ENCODE results near the gene NOXO1. TPM values are rescaled to one million over a fixed set of nuclear protein-coding genes. Genes with fewer than 3 reads are reported as not detected.
A peak's percentile ranks its signal among the peaks of the same experiment; 100 is the strongest.

Gene NOXO1
- total and polyA plus RNA-seq, 9 of the 15 experiments (the other 6 are each of a cell fraction or from before 2014, with no cell fraction given) = not detected

DNA sequence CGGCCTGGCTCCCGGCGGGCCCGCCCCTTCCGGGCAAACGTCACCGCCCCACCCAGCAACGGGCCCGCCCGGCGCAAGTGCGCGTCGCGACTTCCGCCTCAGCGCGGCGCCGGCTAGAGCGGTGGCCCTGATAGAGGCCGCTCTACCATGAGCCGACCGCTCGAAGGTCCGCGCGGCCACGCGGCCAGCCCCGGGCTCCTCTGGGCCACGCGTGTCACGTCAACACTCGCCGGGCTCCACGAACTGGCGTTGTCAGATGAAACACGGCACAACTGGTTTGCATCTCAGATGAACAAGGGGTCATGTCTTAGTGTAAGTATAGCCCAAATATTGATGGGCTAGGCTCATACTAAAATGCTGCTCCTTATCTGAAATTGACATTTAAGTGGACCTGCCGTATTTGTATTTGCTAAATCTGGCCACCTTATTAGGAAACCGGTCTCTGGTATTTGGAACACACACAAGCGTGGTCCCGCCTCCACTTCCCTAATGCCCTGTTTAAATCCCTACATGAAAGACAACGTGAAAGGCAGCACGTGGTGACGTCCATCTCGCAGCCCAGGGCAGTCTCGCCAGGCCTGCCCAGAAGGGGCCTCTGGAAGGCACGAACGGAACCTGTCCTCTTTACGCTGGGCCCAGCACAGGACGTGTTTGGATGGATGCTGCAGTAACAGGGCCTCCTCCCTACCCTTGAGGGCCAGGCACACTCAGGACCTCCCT, 28.7 kb upstream of the NOXO1 start, which contains the start of gene ZNF598 (continued):
- peak; percentile 77 for TF ChIP-seq CTBP1 (IDR thresholded peaks at IDR 0.05; ENCODE audit: borderline replicate concordance)
- TF ChIP-seq, protein P1, sequence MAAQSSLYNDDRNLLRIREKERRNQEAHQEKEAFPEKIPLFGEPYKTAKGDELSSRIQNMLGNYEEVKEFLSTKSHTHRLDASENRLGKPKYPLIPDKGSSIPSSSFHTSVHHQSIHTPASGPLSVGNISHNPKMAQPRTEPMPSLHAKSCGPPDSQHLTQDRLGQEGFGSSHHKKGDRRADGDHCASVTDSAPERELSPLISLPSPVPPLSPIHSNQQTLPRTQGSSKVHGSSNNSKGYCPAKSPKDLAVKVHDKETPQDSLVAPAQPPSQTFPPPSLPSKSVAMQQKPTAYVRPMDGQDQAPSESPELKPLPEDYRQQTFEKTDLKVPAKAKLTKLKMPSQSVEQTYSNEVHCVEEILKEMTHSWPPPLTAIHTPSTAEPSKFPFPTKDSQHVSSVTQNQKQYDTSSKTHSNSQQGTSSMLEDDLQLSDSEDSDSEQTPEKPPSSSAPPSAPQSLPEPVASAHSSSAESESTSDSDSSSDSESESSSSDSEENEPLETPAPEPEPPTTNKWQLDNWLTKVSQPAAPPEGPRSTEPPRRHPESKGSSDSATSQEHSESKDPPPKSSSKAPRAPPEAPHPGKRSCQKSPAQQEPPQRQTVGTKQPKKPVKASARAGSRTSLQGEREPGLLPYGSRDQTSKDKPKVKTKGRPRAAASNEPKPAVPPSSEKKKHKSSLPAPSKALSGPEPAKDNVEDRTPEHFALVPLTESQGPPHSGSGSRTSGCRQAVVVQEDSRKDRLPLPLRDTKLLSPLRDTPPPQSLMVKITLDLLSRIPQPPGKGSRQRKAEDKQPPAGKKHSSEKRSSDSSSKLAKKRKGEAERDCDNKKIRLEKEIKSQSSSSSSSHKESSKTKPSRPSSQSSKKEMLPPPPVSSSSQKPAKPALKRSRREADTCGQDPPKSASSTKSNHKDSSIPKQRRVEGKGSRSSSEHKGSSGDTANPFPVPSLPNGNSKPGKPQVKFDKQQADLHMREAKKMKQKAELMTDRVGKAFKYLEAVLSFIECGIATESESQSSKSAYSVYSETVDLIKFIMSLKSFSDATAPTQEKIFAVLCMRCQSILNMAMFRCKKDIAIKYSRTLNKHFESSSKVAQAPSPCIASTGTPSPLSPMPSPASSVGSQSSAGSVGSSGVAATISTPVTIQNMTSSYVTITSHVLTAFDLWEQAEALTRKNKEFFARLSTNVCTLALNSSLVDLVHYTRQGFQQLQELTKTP (IDR thresholded peaks at IDR 0.05; ENCODE audit: low read depth in 1 of 2, partially characterized antibody in 2 of 2) = peak in 1 of 2 experiments; percentile 45
- TF ChIP-seq, protein P2, sequence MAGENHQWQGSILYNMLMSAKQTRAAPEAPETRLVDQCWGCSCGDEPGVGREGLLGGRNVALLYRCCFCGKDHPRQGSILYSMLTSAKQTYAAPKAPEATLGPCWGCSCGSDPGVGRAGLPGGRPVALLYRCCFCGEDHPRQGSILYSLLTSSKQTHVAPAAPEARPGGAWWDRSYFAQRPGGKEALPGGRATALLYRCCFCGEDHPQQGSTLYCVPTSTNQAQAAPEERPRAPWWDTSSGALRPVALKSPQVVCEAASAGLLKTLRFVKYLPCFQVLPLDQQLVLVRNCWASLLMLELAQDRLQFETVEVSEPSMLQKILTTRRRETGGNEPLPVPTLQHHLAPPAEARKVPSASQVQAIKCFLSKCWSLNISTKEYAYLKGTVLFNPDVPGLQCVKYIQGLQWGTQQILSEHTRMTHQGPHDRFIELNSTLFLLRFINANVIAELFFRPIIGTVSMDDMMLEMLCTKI (IDR thresholded peaks at IDR 0.05; ENCODE audit: partially characterized antibody) = no peak
- TF ChIP-seq, protein P3, sequence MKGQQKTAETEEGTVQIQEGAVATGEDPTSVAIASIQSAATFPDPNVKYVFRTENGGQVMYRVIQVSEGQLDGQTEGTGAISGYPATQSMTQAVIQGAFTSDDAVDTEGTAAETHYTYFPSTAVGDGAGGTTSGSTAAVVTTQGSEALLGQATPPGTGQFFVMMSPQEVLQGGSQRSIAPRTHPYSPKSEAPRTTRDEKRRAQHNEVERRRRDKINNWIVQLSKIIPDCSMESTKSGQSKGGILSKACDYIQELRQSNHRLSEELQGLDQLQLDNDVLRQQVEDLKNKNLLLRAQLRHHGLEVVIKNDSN (CRISPR knock-in tag; IDR thresholded peaks at IDR 0.05) = peak; percentile 78
- TF ChIP-seq, protein P4, sequence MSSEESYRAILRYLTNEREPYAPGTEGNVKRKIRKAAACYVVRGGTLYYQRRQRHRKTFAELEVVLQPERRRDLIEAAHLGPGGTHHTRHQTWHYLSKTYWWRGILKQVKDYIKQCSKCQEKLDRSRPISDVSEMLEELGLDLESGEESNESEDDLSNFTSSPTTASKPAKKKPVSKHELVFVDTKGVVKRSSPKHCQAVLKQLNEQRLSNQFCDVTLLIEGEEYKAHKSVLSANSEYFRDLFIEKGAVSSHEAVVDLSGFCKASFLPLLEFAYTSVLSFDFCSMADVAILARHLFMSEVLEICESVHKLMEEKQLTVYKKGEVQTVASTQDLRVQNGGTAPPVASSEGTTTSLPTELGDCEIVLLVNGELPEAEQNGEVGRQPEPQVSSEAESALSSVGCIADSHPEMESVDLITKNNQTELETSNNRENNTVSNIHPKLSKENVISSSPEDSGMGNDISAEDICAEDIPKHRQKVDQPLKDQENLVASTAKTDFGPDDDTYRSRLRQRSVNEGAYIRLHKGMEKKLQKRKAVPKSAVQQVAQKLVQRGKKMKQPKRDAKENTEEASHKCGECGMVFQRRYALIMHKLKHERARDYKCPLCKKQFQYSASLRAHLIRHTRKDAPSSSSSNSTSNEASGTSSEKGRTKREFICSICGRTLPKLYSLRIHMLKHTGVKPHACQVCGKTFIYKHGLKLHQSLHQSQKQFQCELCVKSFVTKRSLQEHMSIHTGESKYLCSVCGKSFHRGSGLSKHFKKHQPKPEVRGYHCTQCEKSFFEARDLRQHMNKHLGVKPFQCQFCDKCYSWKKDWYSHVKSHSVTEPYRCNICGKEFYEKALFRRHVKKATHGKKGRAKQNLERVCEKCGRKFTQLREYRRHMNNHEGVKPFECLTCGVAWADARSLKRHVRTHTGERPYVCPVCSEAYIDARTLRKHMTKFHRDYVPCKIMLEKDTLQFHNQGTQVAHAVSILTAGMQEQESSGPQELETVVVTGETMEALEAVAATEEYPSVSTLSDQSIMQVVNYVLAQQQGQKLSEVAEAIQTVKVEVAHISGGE (CRISPR knock-in tag; IDR thresholded peaks at IDR 0.05) = peak in 2 of 3 experiments; percentile 32 to 82; a peak in 3 of 6 replicates
- TF ChIP-seq ZNF764 (CRISPR knock-in tag; IDR thresholded peaks at IDR 0.05; ENCODE audit: low read depth) = no peak
- TF ChIP-seq HDAC1 (IDR thresholded peaks at IDR 0.05) = peak; percentile 86 to 93; a peak in 3 of 4 replicates
- TF ChIP-seq, protein P5, sequence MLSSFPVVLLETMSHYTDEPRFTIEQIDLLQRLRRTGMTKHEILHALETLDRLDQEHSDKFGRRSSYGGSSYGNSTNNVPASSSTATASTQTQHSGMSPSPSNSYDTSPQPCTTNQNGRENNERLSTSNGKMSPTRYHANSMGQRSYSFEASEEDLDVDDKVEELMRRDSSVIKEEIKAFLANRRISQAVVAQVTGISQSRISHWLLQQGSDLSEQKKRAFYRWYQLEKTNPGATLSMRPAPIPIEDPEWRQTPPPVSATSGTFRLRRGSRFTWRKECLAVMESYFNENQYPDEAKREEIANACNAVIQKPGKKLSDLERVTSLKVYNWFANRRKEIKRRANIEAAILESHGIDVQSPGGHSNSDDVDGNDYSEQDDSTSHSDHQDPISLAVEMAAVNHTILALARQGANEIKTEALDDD (IDR thresholded peaks at IDR 0.05) = no peak
- 0 out of 4 replicates have a peak, but pooled peaks of 1 of the 2 experiments have one; percentile 4 for TF ChIP-seq RCOR1 (IDR thresholded peaks at IDR 0.05; ENCODE audit: borderline replicate concordance in 1 of 2, low read depth in 2 of 2, low read length in 2 of 2)
- peak; percentile 68 for TF ChIP-seq RBM39 (optimal IDR thresholded peaks at IDR 0.05; ENCODE audit: low read depth, low read length)
- TF ChIP-seq MAFK (IDR thresholded peaks at IDR 0.05; ENCODE audit: low read length) = no peak
- peak; percentile 69; the same call in 1 of the 2 replicates for TF ChIP-seq NR3C1 (CRISPR knock-in tag; IDR thresholded peaks at IDR 0.05)

Data from K562 (cell line).